Psoas muscle (tissue), 8 donors: ENCODE results near the gene RTP3. TPM values are rescaled to one million over a fixed set of nuclear protein-coding genes. Genes with fewer than 3 reads are reported as not detected.

Experiments used
- ATAC-seq, 4 donors: fragments of 200-7000 bp; cut with Tn5 transposase; one replicate each; pipeline ENCODE4 v1.9.1; 2020; ENCODE audit warnings: moderate library complexity in 3 of 4, mild to moderate bottlenecking in 2 of 4
- DNase-seq, 2 donors: peaks; one replicate each; pipeline ENCODE4 v3.0.0-alpha.2; 2020
- H3K27ac ChIP-seq: fragments of 200-600 bp; one replicate; pipeline ENCODE4 v1.8.0; 2022
- H3K27me3 ChIP-seq, 3 donors: fragments of 200-600 bp in 1 of 3; one replicate each; pipeline versions ENCODE4 v1.6.1 to v1.8.0; 2013 to 2022; ENCODE audit warnings: low read length in 2 of 3, mild to moderate bottlenecking in 2 of 3, moderate library complexity in 1 of 3; ENCODE audit not compliant: insufficient read depth in 3 of 3
- H3K36me3 ChIP-seq, 2 donors: fragments of 200-600 bp in 1 of 2; one replicate each; pipeline versions ENCODE4 v1.6.1 to v1.8.0; 2013 to 2022; ENCODE audit warnings: low read depth in 1 of 2, mild to moderate bottlenecking in 1 of 2, moderate library complexity in 1 of 2; ENCODE audit not compliant: insufficient read depth in 1 of 2
- H3K4me1 ChIP-seq: fragments of 200-600 bp; one replicate; pipeline ENCODE4 v1.8.0; 2022
- H3K4me3 ChIP-seq: fragments of 200-600 bp; one replicate; pipeline ENCODE4 v1.8.0; 2022; ENCODE audit warnings: mild to moderate bottlenecking
- H3K9me3 ChIP-seq: fragments of 200-600 bp; one replicate; pipeline ENCODE4 v1.8.0; 2022
- WGBS, 3 donors: extraction: QIAGEN DNeasy Blood & Tissue Kit; methylation state at CpG; one replicate each; pipeline versions ENCODE4 v1.1.6 to v1.1.7; 2013; 5-methylcytosine and 5-hydroxymethylcytosine counted together
- intact Hi-C, 2 donors: fragments of 100-400 bp; cut with DNase I; formaldehyde crosslinking; loops; one replicate each; pipeline versions ENCODE4 v1.11.0 to v1.14.2; 2022
- polyA plus RNA-seq, 3 donors: library from polyadenylated mRNA; stranded (reverse); fragments of 200-250 nt; gene quantifications; one replicate each; pipeline ENCODE4 v1.2.3, GENCODE V29; 2013
- total RNA-seq, 4 donors: library from RNA; stranded (reverse); fragmentation: NEBNext Ultra II Directional in 2 of 4; extraction: Animal tissue kit (Norgen Biotek cat#: 25700) in 2 of 4; gene quantifications; one replicate each; pipeline versions ENCODE4 v1.2.1 to v1.2.4, GENCODE V29; 2021 to 2023
- TF ChIP-seq, protein P1 (sequence below): fragments of 200-600 bp; IDR thresholded peaks from one replicate; pipeline ENCODE4 v1.8.0; 2022; ENCODE audit warnings: antibody characterized with exemption
- donor health status: healthy with polysubstance abuse.
- donor health status: DM: no; HTN: no; CAD: no; lungs with moderate emphysema.
- donor health status: Bipolar disorder and iron deficiency.
- donor health status: healthy.
- donor health status: DM: yes; HTN: yes; CAD: no.
- donor health status: DM: no; HTN: no; CAD: no.
- donor health status: DM: no; HTN: no; CAD: no.
- donor health status: DM: yes; HTN: yes; CAD: no.

The RTP3 gene
- total and polyA plus RNA-seq, 7 donors, result 0.01 TPM; not detected in 6

DNA sequence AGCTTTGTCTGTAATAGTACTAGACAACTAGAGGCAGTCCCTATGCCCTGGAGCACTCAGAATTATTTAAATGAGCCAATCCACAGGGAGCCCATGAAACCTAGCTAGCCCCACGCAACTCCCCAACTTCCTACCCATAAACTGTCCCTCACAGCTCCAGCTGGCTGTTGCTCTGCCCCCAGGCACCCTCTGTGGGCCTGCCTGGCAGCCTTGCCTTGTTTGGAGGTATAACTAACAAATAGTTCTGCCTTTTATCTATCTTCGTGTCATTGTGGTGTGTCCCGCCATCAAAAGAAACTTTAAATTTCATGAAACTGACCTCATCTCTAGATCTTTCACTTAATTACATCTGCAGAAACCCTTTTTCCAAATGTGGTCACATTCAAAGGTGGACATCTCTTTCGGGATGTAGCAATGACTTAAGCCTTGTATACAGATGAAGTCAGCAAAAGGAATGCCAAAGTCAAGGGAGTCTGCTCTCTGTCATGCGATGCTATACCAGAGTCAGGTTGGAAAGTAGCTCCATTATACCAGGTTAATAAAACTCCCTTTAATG is 1.8 kb upstream of the RTP3 start:
- no peaks in the 10 kb centered on the region for H3K36me3 ChIP-seq
- no peak overlapping the region for H3K4me3 ChIP-seq
- WGBS, 3 donors, result 83 to 85% (median 85%) methylated on average over 5 of the region's 5 CpGs
- intact Hi-C loops, result no loop called here
- peaks cover 16% of the 10 kb centered on the region for H3K4me1 ChIP-seq
- H3K27me3 ChIP-seq, result no peaks in the 10 kb centered on the region
- ATAC-seq (no peak), DNase-seq (no peak)
- TF ChIP-seq, protein P1, sequence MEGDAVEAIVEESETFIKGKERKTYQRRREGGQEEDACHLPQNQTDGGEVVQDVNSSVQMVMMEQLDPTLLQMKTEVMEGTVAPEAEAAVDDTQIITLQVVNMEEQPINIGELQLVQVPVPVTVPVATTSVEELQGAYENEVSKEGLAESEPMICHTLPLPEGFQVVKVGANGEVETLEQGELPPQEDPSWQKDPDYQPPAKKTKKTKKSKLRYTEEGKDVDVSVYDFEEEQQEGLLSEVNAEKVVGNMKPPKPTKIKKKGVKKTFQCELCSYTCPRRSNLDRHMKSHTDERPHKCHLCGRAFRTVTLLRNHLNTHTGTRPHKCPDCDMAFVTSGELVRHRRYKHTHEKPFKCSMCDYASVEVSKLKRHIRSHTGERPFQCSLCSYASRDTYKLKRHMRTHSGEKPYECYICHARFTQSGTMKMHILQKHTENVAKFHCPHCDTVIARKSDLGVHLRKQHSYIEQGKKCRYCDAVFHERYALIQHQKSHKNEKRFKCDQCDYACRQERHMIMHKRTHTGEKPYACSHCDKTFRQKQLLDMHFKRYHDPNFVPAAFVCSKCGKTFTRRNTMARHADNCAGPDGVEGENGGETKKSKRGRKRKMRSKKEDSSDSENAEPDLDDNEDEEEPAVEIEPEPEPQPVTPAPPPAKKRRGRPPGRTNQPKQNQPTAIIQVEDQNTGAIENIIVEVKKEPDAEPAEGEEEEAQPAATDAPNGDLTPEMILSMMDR, result no peak
- H3K9me3 ChIP-seq, result no peaks in the 10 kb centered on the region
- H3K27ac ChIP-seq, result no peak overlapping the region

- Histone ChIP-seq H3K4me3 (no peak overlapping the region), H3K9me3 (no peaks in the 10 kb centered on the region), H3K27ac (no peak overlapping the region), H3K36me3 (no peaks in the 10 kb centered on the region), H3K4me1 (peaks cover 16% of the 10 kb centered on the region), H3K27me3 (no peaks in the 10 kb centered on the region)
- TF ChIP-seq, protein P1, result no peak
- no peak for DNase-seq
- intact Hi-C loops, result no loop called here
- 60 to 71% (median 65%) methylated on average over 9 of the region's 9 CpGs for WGBS, 3 donors
- ATAC-seq, result no peak
These were observed 825 bp upstream of the RTP3 start for GRCh38 chr3:46496746-46497555.

DNA sequence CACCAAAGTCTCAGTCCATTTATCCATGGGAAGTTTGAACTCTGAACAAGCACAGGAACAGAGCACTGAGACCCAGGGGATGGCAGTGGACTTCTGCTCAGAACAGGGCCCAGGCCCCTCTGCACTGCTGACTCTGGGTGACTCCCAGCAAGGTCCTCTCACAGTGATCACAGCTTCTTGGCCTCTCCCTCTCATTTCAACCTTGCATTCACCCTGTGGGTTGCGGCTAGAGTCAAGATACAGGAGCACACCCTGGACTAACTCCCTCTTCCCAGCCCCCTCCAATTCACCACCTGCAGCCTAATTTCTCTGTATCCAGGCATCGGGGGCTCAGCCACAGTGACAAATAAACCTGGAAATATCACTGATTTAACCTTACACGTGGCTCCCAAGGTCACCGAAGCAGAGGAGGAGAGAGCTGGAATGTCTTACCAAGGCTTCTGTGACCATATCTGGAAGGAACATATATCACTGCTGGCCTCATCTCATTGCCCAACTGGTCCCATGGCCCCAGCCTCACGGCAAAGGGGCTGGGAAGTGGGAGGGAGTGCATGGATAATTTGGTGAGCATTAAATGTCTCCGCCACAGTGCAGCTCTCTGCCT is 1.2 kb downstream of the RTP3 start:
- Histone ChIP-seq H3K27ac (no peak overlapping the region), H3K9me3 (no peaks in the 10 kb centered on the region), H3K36me3 (no peaks in the 10 kb centered on the region), H3K27me3 (no peaks in the 10 kb centered on the region), H3K4me3 (no peak overlapping the region), H3K4me1 (peaks cover 30% of the 10 kb centered on the region)
- WGBS, 3 donors, result 55 to 65% (median 56%) methylated on average over 6 of the region's 6 CpGs
- DNase-seq (no peak), ATAC-seq (peak in 2 of 4 donors; percentile 7 to 25)
- TF ChIP-seq, protein P1, result no peak
- intact Hi-C loops, result no loop called here

GRCh38 chr3:46500656-46501635 is 3.2 kb downstream of the RTP3 start:
- TF ChIP-seq, protein P1, result no peak
- Histone ChIP-seq H3K27ac (peak overlapping the region; percentile 65), H3K36me3 (no peaks in the 10 kb centered on the region), H3K4me3 (no peak overlapping the region), H3K9me3 (no peaks in the 10 kb centered on the region), H3K27me3 (no peaks in the 10 kb centered on the region), H3K4me1 (peaks cover 30% of the 10 kb centered on the region)
- ATAC-seq (no peak), DNase-seq (no peak)
- WGBS, 3 donors, result 62 to 69% (median 63%) methylated on average over 5 of the region's 5 CpGs
- intact Hi-C loops, result loop anchor here in 1 of 2 donors (5.0 kb wide), 1 partner anchor 46 kb away; no protein-coding TSS in a partner anchor
